K562 (cell line): ENCODE results near the gene TXNDC15. TPM values are rescaled to one million over a fixed set of nuclear protein-coding genes. Genes with fewer than 3 reads are reported as not detected.

Experiments used
- ILF3 ChIP-seq: fragments of 450-650 bp; IDR thresholded peaks from 2 replicates; pipeline ENCODE4 v1.6.1; 2018; ENCODE audit warnings: antibody characterized with exemption, mild to moderate bottlenecking, moderate library complexity, borderline replicate concordance
- KDM5B ChIP-seq: fragments of 200-600 bp; sonication (generic); IDR thresholded peaks from 2 replicates; pipeline ENCODE4 v1.6.1; 2012; ENCODE audit warnings: low read depth, mild to moderate bottlenecking, moderate library complexity, low read length, control low read depth, inconsistent platforms; ENCODE audit not compliant: insufficient replicate concordance
- POLR2AphosphoS2 ChIP-seq: IDR thresholded peaks from 2 replicates; pipeline ENCODE4 v1.6.1; 2012; ENCODE audit warnings: low read length, improper control_type of control experiment
- RBFOX2 ChIP-seq: fragments of 200-400 bp; formaldehyde crosslinking; IDR thresholded peaks from 2 replicates; pipeline ENCODE4 v1.6.1; 2017; ENCODE audit warnings: low read depth, mild to moderate bottlenecking, low read length, moderate library complexity
- RHOXF2B ChIP-seq: fragments of 250-450 bp; sonication (Bioruptor Pico); conservative IDR thresholded peaks from 2 replicates; pipeline ENCODE4 v1.5.1; 2021
- SRF ChIP-seq, 2 experiments: fragments of 250-450, 450-650 bp in 1 of 2; sonication (Bioruptor Pico) in 1 of 2; sonication (generic) in 1 of 2; formaldehyde crosslinking; IDR thresholded peaks; 2 replicates each; pipeline versions ENCODE4 v1.5.0 to v1.5.1; 2020 to 2022; ENCODE audit warnings: mild to moderate bottlenecking in 1 of 2, missing genetic modification reagents in 1 of 2
- SRSF9 ChIP-seq: fragments of 200-400 bp; formaldehyde crosslinking; IDR thresholded peaks from 2 replicates; pipeline ENCODE4 v1.6.1; 2017; ENCODE audit warnings: low read depth, low read length, borderline replicate concordance
- TCF3 ChIP-seq: sonication (generic); formaldehyde crosslinking; IDR thresholded peaks from 2 replicates; pipeline ENCODE4 v1.4.0; 2020; ENCODE audit warnings: mild to moderate bottlenecking, missing genetic modification reagents
- TCF7 ChIP-seq: sonication (generic); IDR thresholded peaks from 2 replicates; pipeline ENCODE4 v1.6.1; 2016; ENCODE audit warnings: antibody characterized with exemption, borderline replicate concordance
- XRCC4 ChIP-seq: IDR thresholded peaks from one replicate; pipeline ENCODE4 v1.6.1; 2011; ENCODE audit not compliant: insufficient read depth, insufficient read length; ENCODE audit errors: extremely low read depth
- ZKSCAN3 ChIP-seq: fragments of 250-450 bp; sonication (Bioruptor Pico); IDR thresholded peaks from 2 replicates; pipeline ENCODE4 v1.4.0; 2020
- ZNF324 ChIP-seq: fragments of 250-450 bp; sonication (Bioruptor Pico); IDR thresholded peaks from 2 replicates; pipeline ENCODE4 v1.4.0; 2020; ENCODE audit warnings: mild to moderate bottlenecking
- ZNF695 ChIP-seq: fragments of 450-650 bp; formaldehyde crosslinking; IDR thresholded peaks from 2 replicates; pipeline ENCODE4 v1.4.0; 2020; ENCODE audit warnings: mild to moderate bottlenecking, moderate library complexity
- polyA plus RNA-seq, 8 experiments: library from polyadenylated mRNA; depleted of rRNA in 4 of 8; stranded (reverse) in 5 of 8; unstranded in 3 of 8; fragments of >200 nt; fragmentation: Nextera tagmentation in 2 of 8; fragmentation: Illumina TruSeq in 1 of 8; extraction: Ambion mirVana in 2 of 8; extraction: Trizol in 1 of 8; gene quantifications; 2 replicates each; pipeline versions ENCODE4 v1.2.1 to v1.2.3, GENCODE V29; 2011 to 2014; ENCODE audit warnings: inconsistent platforms in 1 of 8, missing spikeins in 1 of 8
- total RNA-seq, 7 experiments: library from RNA; depleted of rRNA in 6 of 7; stranded (reverse); fragments of >200 nt in 6 of 7; fragmentation: Illumina TruSeq in 2 of 7; extraction: Trizol in 2 of 7; gene quantifications; 2 replicates each; pipeline versions ENCODE4 v1.2.1 to v1.2.3, GENCODE V29; 2011 to 2021; ENCODE audit warnings: low replicate concordance in 1 of 7
- TF ChIP-seq, protein P1 (sequence below): sonication (generic); formaldehyde crosslinking; IDR thresholded peaks from 2 replicates; pipeline ENCODE4 v1.8.0; 2022; ENCODE audit warnings: missing genetic modification reagents, mild to moderate bottlenecking, moderate library complexity, borderline replicate concordance
- TF ChIP-seq, protein P2 (sequence below), 2 experiments: IDR thresholded peaks; 2 replicates each; pipeline ENCODE4 v1.6.1; 2012; ENCODE audit warnings: improper control_type of control experiment in 2 of 2, low read depth in 2 of 2, low read length in 2 of 2, borderline replicate concordance in 1 of 2
- TF ChIP-seq, protein P3 (sequence below): sonication (generic); formaldehyde crosslinking; IDR thresholded peaks from 2 replicates; pipeline ENCODE4 v1.8.0; 2023; ENCODE audit warnings: mild to moderate bottlenecking, missing genetic modification reagents
- TF ChIP-seq, protein P4 (sequence below): sonication (generic); formaldehyde crosslinking; IDR thresholded peaks from 2 replicates; pipeline ENCODE4 v1.8.0; 2022; ENCODE audit warnings: mild to moderate bottlenecking, missing genetic modification reagents
- TF ChIP-seq, protein P5 (sequence below): fragments of 250-450 bp; sonication (Bioruptor Pico); IDR thresholded peaks from 2 replicates; pipeline ENCODE4 v1.4.0; 2020

Gene TXNDC15
- total and polyA plus RNA-seq, 9 of the 15 experiments (the other 6 are each of a cell fraction or from before 2014, with no cell fraction given) = 3.0 to 15.4 (median 12.3) TPM

DNA sequence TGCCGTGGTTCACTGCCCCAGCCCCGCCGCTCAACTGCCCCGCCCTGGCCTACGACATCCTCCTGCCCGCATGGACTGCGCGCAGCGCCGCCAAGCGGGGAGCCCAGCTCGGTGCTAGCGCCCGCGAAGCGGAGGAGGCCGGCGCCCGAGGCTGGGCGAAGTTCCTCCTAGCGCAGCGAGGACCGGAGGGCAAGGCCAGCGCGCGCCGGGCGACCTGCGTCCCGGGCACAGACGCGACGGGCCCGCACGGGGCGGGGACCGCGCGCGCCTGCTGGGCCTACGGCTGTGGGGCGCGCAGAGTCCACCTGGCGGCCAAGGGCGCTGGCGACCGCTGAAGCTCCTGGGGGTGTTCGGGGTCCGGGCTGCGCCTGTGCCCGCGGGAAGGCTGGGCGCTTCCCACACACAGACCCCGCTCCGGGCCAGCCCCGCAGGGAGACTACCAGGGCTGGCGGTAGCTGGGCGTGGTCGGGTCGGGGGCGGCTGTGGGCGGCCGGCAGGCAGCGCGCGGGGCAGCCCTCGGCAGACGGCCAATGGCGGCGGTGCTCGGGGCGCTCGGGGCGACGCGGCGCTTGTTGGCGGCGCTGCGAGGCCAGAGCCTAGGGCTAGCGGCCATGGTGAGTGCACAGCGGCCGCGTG is 30.6 kb downstream of the TXNDC15 start, which contains the start of gene PCBD2 (continued):
- TF ChIP-seq TCF3 (CRISPR knock-in tag) (peak; percentile 43), TCF7 (no peak), ZKSCAN3 (no peak), ILF3 (peak; percentile 91), SRSF9 (no peak), RBFOX2 (peak; percentile 94), SRF (CRISPR knock-in tag; IDR thresholded peaks at IDR 0.05) (0 out of 4 replicates have a peak, but pooled peaks of 1 of the 2 experiments have one; percentile 52), ZNF695 (no peak), KDM5B (peak; percentile 73), RHOXF2B (CRISPR knock-in tag) (no peak), ZNF324 (CRISPR knock-in tag) (peak; percentile 64), POLR2AphosphoS2 (0 out of 2 replicates have a peak, but pooled peaks have one; percentile 37), XRCC4 (no peak)
- TF ChIP-seq, protein P1, sequence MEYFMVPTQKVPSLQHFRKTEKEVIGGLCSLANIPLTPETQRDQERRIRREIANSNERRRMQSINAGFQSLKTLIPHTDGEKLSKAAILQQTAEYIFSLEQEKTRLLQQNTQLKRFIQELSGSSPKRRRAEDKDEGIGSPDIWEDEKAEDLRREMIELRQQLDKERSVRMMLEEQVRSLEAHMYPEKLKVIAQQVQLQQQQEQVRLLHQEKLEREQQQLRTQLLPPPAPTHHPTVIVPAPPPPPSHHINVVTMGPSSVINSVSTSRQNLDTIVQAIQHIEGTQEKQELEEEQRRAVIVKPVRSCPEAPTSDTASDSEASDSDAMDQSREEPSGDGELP (CRISPR knock-in tag) = peak; percentile 83; the same call in 1 of the 2 replicates
- TF ChIP-seq, protein P2, sequence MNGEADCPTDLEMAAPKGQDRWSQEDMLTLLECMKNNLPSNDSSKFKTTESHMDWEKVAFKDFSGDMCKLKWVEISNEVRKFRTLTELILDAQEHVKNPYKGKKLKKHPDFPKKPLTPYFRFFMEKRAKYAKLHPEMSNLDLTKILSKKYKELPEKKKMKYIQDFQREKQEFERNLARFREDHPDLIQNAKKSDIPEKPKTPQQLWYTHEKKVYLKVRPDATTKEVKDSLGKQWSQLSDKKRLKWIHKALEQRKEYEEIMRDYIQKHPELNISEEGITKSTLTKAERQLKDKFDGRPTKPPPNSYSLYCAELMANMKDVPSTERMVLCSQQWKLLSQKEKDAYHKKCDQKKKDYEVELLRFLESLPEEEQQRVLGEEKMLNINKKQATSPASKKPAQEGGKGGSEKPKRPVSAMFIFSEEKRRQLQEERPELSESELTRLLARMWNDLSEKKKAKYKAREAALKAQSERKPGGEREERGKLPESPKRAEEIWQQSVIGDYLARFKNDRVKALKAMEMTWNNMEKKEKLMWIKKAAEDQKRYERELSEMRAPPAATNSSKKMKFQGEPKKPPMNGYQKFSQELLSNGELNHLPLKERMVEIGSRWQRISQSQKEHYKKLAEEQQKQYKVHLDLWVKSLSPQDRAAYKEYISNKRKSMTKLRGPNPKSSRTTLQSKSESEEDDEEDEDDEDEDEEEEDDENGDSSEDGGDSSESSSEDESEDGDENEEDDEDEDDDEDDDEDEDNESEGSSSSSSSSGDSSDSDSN (IDR thresholded peaks at IDR 0.05; ENCODE audit: borderline replicate concordance in 1 of 2, low read depth in 2 of 2, low read length in 2 of 2) = peak; percentile 84 to 95; a peak in 3 of 4 replicates
- TF ChIP-seq, protein P3, sequence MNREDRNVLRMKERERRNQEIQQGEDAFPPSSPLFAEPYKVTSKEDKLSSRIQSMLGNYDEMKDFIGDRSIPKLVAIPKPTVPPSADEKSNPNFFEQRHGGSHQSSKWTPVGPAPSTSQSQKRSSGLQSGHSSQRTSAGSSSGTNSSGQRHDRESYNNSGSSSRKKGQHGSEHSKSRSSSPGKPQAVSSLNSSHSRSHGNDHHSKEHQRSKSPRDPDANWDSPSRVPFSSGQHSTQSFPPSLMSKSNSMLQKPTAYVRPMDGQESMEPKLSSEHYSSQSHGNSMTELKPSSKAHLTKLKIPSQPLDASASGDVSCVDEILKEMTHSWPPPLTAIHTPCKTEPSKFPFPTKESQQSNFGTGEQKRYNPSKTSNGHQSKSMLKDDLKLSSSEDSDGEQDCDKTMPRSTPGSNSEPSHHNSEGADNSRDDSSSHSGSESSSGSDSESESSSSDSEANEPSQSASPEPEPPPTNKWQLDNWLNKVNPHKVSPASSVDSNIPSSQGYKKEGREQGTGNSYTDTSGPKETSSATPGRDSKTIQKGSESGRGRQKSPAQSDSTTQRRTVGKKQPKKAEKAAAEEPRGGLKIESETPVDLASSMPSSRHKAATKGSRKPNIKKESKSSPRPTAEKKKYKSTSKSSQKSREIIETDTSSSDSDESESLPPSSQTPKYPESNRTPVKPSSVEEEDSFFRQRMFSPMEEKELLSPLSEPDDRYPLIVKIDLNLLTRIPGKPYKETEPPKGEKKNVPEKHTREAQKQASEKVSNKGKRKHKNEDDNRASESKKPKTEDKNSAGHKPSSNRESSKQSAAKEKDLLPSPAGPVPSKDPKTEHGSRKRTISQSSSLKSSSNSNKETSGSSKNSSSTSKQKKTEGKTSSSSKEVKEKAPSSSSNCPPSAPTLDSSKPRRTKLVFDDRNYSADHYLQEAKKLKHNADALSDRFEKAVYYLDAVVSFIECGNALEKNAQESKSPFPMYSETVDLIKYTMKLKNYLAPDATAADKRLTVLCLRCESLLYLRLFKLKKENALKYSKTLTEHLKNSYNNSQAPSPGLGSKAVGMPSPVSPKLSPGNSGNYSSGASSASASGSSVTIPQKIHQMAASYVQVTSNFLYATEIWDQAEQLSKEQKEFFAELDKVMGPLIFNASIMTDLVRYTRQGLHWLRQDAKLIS = no peak
- TF ChIP-seq, protein P4, sequence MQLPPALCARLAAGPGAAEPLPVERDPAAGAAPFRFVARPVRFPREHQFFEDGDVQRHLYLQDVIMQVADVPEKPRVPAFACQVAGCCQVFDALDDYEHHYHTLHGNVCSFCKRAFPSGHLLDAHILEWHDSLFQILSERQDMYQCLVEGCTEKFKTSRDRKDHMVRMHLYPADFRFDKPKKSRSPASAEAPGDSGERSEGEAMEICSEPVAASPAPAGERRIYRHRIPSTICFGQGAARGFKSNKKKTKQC (CRISPR knock-in tag) = no peak; the same call in 1 of the 2 replicates
- TF ChIP-seq, protein P5, sequence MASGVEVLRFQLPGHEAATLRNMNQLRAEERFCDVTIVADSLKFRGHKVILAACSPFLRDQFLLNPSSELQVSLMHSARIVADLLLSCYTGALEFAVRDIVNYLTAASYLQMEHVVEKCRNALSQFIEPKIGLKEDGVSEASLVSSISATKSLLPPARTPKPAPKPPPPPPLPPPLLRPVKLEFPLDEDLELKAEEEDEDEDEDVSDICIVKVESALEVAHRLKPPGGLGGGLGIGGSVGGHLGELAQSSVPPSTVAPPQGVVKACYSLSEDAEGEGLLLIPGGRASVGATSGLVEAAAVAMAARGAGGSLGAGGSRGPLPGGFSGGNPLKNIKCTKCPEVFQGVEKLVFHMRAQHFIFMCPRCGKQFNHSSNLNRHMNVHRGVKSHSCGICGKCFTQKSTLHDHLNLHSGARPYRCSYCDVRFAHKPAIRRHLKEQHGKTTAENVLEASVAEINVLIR = peak; percentile 48; the same call in 1 of the 2 replicates
